PC-3 (cell line): Measurements from ENCODE around the gene SLC30A3.

ENCODE experiments used
- CTCF ChIP-seq: fragments of 300-600 bp; sonication (generic); conservative IDR thresholded peaks from 2 replicates; pipeline ENCODE4 v1.5.1; 2017; ENCODE audit warnings: antibody characterized with exemption, low read depth, mild to moderate bottlenecking, low read length
- EZH2 ChIP-seq: fragments of 300-600 bp; sonication (generic); IDR thresholded peaks from one replicate; pipeline ENCODE4 v1.6.1; 2017; ENCODE audit warnings: antibody characterized with exemption, mild to moderate bottlenecking, low read length; ENCODE audit not compliant: unreplicated experiment
- EZH2phosphoT487 ChIP-seq: fragments of 300-600 bp; sonication (generic); IDR thresholded peaks from 2 replicates; pipeline ENCODE4 v1.6.1; 2018; ENCODE audit warnings: mild to moderate bottlenecking, antibody characterized with exemption, low read length, borderline replicate concordance

- no peak for TF ChIP-seq CTCF
- no peak for TF ChIP-seq EZH2phosphoT487
- no peak for TF ChIP-seq EZH2
Measured at GRCh38 chr2:27284996-27285395, 22.1 kb upstream of the SLC30A3 start.
